Keratinocyte (primary cell): ENCODE measurements around the gene GJB6. TPM values are rescaled to one million over a fixed set of nuclear protein-coding genes. Genes with fewer than 3 reads are reported as not detected.

Experiments
- DNase-seq: peaks from one replicate; pipeline ENCODE4 v3.0.0-alpha.2; 2011; ENCODE audit warnings: low read depth, missing footprints, low spot score
- FAIRE-seq: peaks from 2 replicates; lab custom pipeline; 2011; peaks lifted over from hg19 to GRCh38; lab: Jason Lieb, UNC
- H2AFZ ChIP-seq: 2 replicates; pipeline ENCODE4 v1.6.0; 2012; ENCODE audit warnings: low read length, control low read depth, inconsistent platforms; ENCODE audit not compliant: control insufficient read depth
- H3K27ac ChIP-seq: 2 replicates; pipeline ENCODE4 v1.5.1; 2011; ENCODE audit warnings: low read length; ENCODE audit not compliant: control insufficient read depth, insufficient read depth
- H3K27me3 ChIP-seq: 3 replicates; pipeline ENCODE4 v1.6.0; 2011; ENCODE audit warnings: low read length; ENCODE audit not compliant: control insufficient read depth, insufficient read depth; ENCODE audit errors: extremely low read depth
- H3K36me3 ChIP-seq, 2 experiments: 2 replicates in 1 of 2; 3 replicates in 1 of 2; pipeline ENCODE4 v1.5.1; 2011; ENCODE audit warnings: low read length in 2 of 2, mild to moderate bottlenecking in 1 of 2; ENCODE audit not compliant: control insufficient read depth in 2 of 2, insufficient read depth in 2 of 2; ENCODE audit errors: extremely low read depth in 1 of 2
- H3K4me1 ChIP-seq: 3 replicates; pipeline ENCODE4 v1.5.1; 2011; ENCODE audit warnings: low read length; ENCODE audit not compliant: control insufficient read depth, insufficient read depth; ENCODE audit errors: extremely low read depth
- H3K4me2 ChIP-seq: 3 replicates; pipeline ENCODE4 v1.6.0; 2011; ENCODE audit warnings: low read depth, low read length; ENCODE audit not compliant: control insufficient read depth, insufficient read depth; ENCODE audit errors: extremely low read depth
- H3K4me3 ChIP-seq, 3 experiments: fragments of 200-600 bp in 1 of 3; sonication (generic) in 1 of 3; 2 replicates in 2 of 3; 3 replicates in 1 of 3; pipeline ENCODE4 v1.5.1; 2011 to 2016; ENCODE audit warnings: low read length in 3 of 3, mild to moderate bottlenecking in 3 of 3, control low read depth in 2 of 3, inconsistent platforms in 1 of 3, low read depth in 1 of 3, mixed read lengths in 1 of 3, mixed run types in 1 of 3, moderate library complexity in 1 of 3; ENCODE audit not compliant: control insufficient read depth in 2 of 3, insufficient read depth in 2 of 3; ENCODE audit errors: extremely low read depth in 1 of 3
- H3K79me2 ChIP-seq: 2 replicates; pipeline ENCODE4 v1.6.0; 2012; ENCODE audit warnings: low read length; ENCODE audit not compliant: control insufficient read depth, insufficient read depth
- H3K9ac ChIP-seq: 3 replicates; pipeline ENCODE4 v1.6.0; 2011; ENCODE audit warnings: low read length; ENCODE audit not compliant: control insufficient read depth, insufficient read depth; ENCODE audit errors: extremely low read depth
- H3K9me1 ChIP-seq: 3 replicates; pipeline ENCODE4 v1.6.0; 2011; ENCODE audit warnings: low read length; ENCODE audit not compliant: control insufficient read depth, insufficient read depth; ENCODE audit errors: extremely low read depth
- H3K9me3 ChIP-seq: 2 replicates; pipeline ENCODE4 v1.5.1; 2012; ENCODE audit warnings: low read depth, low read length; ENCODE audit not compliant: control insufficient read depth
- H4K20me1 ChIP-seq: 3 replicates; pipeline ENCODE4 v1.6.0; 2011; ENCODE audit warnings: low read length; ENCODE audit not compliant: control insufficient read depth, insufficient read depth; ENCODE audit errors: extremely low read depth
- CTCF ChIP-seq, 3 experiments: IDR thresholded peaks in 1 of 3; conservative IDR thresholded peaks in 1 of 3; optimal IDR thresholded peaks in 1 of 3; 2 replicates in 2 of 3; 3 replicates in 1 of 3; pipeline versions ENCODE3 to v1.5.1; 2011; ENCODE audit warnings: low read length in 3 of 3, mild to moderate bottlenecking in 3 of 3, moderate library complexity in 2 of 3, control low read depth in 1 of 3, inconsistent platforms in 1 of 3; ENCODE audit not compliant: insufficient read depth in 2 of 3; ENCODE audit errors: extremely low read depth in 1 of 3
- EZH2 ChIP-seq: IDR thresholded peaks from one replicate; pipeline ENCODE4 v1.6.1; 2012; ENCODE audit warnings: inconsistent platforms, mild to moderate bottlenecking, low read length, moderate library complexity
- dilution Hi-C: fragments of 300-500 bp; cut with MboI; formaldehyde crosslinking; loops from one replicate; pipeline ENCODE4 v1.7.0; 2020; ENCODE audit warnings: low sequenced_read_pairs; ENCODE audit not compliant: extremely low pct_ligation_motif_present
- polyA plus RNA-seq, 5 experiments: library from polyadenylated mRNA; depleted of rRNA in 3 of 5; stranded (reverse) in 3 of 5; stranded (forward) in 1 of 5; unstranded in 1 of 5; fragments of >200 nt; gene quantifications; 1 replicate in 1 of 5; 2 replicates in 3 of 5; 3 replicates in 1 of 5; pipeline versions ENCODE4 v1.2.1 to v1.2.3, GENCODE V29; 2011 to 2012; ENCODE audit warnings: missing spikeins in 2 of 5, low read depth in 1 of 5, low replicate concordance in 1 of 5

Gene GJB6
- polyA plus RNA-seq, 1 donor (not counting 4 experiments of a cell fraction or from before 2014, with no cell fraction given): 11.2 TPM

- DNase-seq: no peak
- no peak overlapping the region for H3K4me3 ChIP-seq
- no peaks in the 10 kb centered on the region for H3K36me3 ChIP-seq
- H3K79me2 ChIP-seq: no peaks in the 10 kb centered on the region
- peak; percentile 5 for FAIRE-seq
- H3K9ac ChIP-seq: no peak overlapping the region
- no peak overlapping the region for H3K4me2 ChIP-seq
- H4K20me1 ChIP-seq: no peaks in the 10 kb centered on the region
- H3K4me1 ChIP-seq: peaks cover 13% of the 10 kb centered on the region
- no peaks in the 10 kb centered on the region for H3K27me3 ChIP-seq
- dilution Hi-C loops: no loop called here
- H2AFZ ChIP-seq: no peak overlapping the region
- TF ChIP-seq EZH2: no peak
- no peak for TF ChIP-seq CTCF (optimal IDR thresholded peaks at IDR 0.05 in 1 of 3, IDR thresholded peaks at IDR 0.05 in 1 of 3, conservative IDR thresholded peaks at IDR 0.05 in 1 of 3; ENCODE audit: extremely low read depth in 1 of 3, insufficient read depth in 2 of 3, low read length in 3 of 3)
- no peaks in the 10 kb centered on the region for H3K9me3 ChIP-seq
- no peak overlapping the region for H3K27ac ChIP-seq
- no peaks in the 10 kb centered on the region for H3K9me1 ChIP-seq
Observed at GRCh38 chr13:20247963-20248362, 15.8 kb upstream of the GJB6 start.

DNA sequence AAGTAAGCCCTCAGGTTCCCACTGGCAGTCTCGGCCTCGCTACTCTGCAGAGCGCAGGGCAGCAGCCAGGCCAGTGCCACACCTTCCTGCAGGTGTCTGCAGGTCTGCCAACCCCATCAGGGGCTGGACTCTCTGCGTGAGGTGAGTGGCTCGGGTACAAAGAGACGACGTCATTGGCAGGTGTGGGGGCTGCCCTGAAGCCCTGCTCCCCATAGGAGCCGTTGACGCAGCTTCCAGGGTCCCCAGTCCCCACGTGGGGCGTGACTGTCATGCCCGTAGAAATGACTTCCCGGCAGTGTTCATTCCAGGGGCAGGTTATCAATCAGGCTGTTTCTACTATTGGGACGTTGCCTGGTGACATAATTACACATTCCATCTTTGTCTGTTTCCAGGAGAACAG lies 15.3 kb upstream of the GJB6 start:
- H3K36me3 ChIP-seq: no peaks in the 10 kb centered on the region
- no peaks in the 10 kb centered on the region for H3K9me3 ChIP-seq
- no peaks in the 10 kb centered on the region for H4K20me1 ChIP-seq
- H3K27ac ChIP-seq: no peak overlapping the region
- FAIRE-seq (no peak), DNase-seq (no peak)
- no peak overlapping the region for H3K4me3 ChIP-seq
- H3K79me2 ChIP-seq: no peaks in the 10 kb centered on the region
- H2AFZ ChIP-seq: peak overlapping the region; percentile 78
- H3K27me3 ChIP-seq: no peaks in the 10 kb centered on the region
- peaks cover 13% of the 10 kb centered on the region for H3K4me1 ChIP-seq
- TF ChIP-seq EZH2: no peak
- no peak for TF ChIP-seq CTCF (optimal IDR thresholded peaks at IDR 0.05 in 1 of 3, IDR thresholded peaks at IDR 0.05 in 1 of 3, conservative IDR thresholded peaks at IDR 0.05 in 1 of 3; ENCODE audit: extremely low read depth in 1 of 3, insufficient read depth in 2 of 3, low read length in 3 of 3)
- no peaks in the 10 kb centered on the region for H3K9me1 ChIP-seq
- dilution Hi-C loops: no loop called here
- peak overlapping the region; percentile 66 for H3K4me2 ChIP-seq
- H3K9ac ChIP-seq: no peak overlapping the region
